Melanocyte of skin (primary cell): ENCODE results near the gene PTCD2. TPM values are rescaled to one million over a fixed set of nuclear protein-coding genes. Genes with fewer than 3 reads are reported as not detected.

Experiments used
- small RNA-seq, 2 donors: library from RNA; depleted of rRNA; stranded (forward); fragments of <200 nt; gene quantifications; one replicate each; pipeline ENCODE3, GENCODE V24; 2012
- total RNA-seq, 2 donors: library from RNA; depleted of rRNA; stranded (reverse); fragments of >200 nt; gene quantifications; 2 replicates each; pipeline ENCODE4 v1.2.3, GENCODE V29; 2012

The PTCD2 gene
- total RNA-seq: 10 to 100 TPM; 12.4 to 13.0 TPM

GRCh38 chr5:72319976-72320752 lies at the start of gene PTCD2, which contains the start of gene MRPS27:
TSS of gene PTCD2 (plus strand) at chr5:72320373. CDS start at chr5:72320383, 10 bp downstream.
TSS of gene MRPS27 (minus strand) at chr5:72320240. CDS start at chr5:72320221, 19 bp downstream.

Small RNA genes lying within 50 kb of the gene (small RNA-seq; reads per million reads assigned to genes)
- 0 to 0.04 reads per million in 2 donors for gene RN7SL153P

Other genes starting within 250 kb of the PTCD2 start
- 10 to 100 TPM; 49.0 to 66.8 TPM for gene MAP1B, start 212.9 kb upstream of the PTCD2 start, total RNA-seq
- gene MRPS27, start 133 bp upstream of the PTCD2 start, total RNA-seq: 100 to 1,000 TPM in 1 of 2 donors, 10 to 100 TPM in 1; 60.6 to 109 TPM
- under 1 TPM; 0.33 to 0.69 TPM for gene ZNF366, start 187.0 kb downstream of the PTCD2 start, total RNA-seq